ENCODE results near the gene MAZ. TPM values are rescaled to one million over a fixed set of nuclear protein-coding genes. Genes with fewer than 3 reads are reported as not detected.

MAZ gene
- total and polyA plus RNA-seq, 2 of the 13 experiments (the other 11 are each of a cell fraction or from before 2014, with no cell fraction given): 203 to 277 TPM

DNA sequence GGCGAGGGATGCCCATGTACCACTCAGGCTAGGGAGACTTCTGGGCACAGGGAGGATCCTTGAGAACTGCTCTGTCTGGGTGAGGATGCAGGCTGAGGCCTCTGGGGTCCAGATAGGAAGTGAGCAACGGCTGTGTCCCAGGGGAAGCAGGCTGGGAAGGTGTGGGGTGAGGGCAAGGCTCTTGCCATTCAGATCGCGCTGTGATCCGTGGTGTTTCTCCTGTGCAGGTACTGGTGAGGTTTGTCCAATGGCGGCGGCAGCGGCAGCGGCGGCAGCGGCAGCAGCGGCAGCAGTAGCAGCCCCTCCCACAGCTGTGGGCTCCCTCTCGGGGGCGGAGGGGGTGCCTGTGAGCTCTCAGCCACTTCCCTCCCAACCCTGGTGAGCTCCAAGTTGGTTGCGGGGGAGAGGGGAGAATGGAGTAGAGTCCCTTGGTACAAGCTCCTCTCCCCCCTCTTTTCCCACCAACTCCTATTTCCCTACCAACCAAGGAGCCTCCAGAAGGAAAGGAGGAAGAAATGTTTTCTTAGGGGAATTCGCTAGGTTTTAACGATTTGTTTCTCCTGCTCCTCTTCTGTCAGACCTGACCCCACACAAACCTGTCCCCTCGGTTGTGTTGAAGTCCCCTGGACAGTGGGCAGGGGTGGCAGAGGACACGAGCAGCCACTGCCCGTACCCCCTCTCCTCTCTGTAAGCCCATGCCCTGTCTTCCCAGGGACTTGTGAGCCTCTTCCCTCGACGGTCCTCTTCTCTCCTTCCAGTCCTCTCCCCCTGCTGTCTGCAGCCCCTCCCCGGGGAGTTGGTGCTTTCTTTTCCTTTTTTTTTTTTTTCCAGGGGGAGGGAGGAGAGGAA lies 3.7 kb downstream of the MAZ start (continued):
- TF ChIP-seq ARHGAP35 (CRISPR knock-in tag; IDR thresholded peaks at IDR 0.05; ENCODE audit: borderline replicate concordance) (0 out of 2 replicates have a peak, but pooled peaks have one; percentile 13), ZNF337 (CRISPR knock-in tag; IDR thresholded peaks at IDR 0.05; ENCODE audit: borderline replicate concordance, low read depth) (no peak), TMF1 (CRISPR knock-in tag; IDR thresholded peaks at IDR 0.05; ENCODE audit: low read depth) (no peak), JUN (CRISPR knock-in tag; IDR thresholded peaks at IDR 0.05) (no peak), NR2F2 (IDR thresholded peaks at IDR 0.05; ENCODE audit: borderline replicate concordance, low read depth) (no peak), AHR (CRISPR knock-in tag; IDR thresholded peaks at IDR 0.05) (no peak), ZNF552 (CRISPR knock-in tag; IDR thresholded peaks at IDR 0.05; ENCODE audit: borderline replicate concordance) (no peak), ZNF558 (CRISPR knock-in tag; IDR thresholded peaks at IDR 0.05; ENCODE audit: borderline replicate concordance) (no peak), ZKSCAN8 (CRISPR knock-in tag; IDR thresholded peaks at IDR 0.05; ENCODE audit: borderline replicate concordance) (no peak), RBFOX2 (IDR thresholded peaks at IDR 0.05; ENCODE audit: low read depth, low read length) (peak; percentile 79), PHF20 (CRISPR knock-in tag; IDR thresholded peaks at IDR 0.05) (no peak), ZNF496 (CRISPR knock-in tag; IDR thresholded peaks at IDR 0.05; ENCODE audit: insufficient replicate concordance) (no peak), MZF1 (CRISPR knock-in tag; IDR thresholded peaks at IDR 0.05; ENCODE audit: borderline replicate concordance) (no peak), ZNF367 (CRISPR knock-in tag; IDR thresholded peaks at IDR 0.05; ENCODE audit: borderline replicate concordance) (no peak), CREB1 (IDR thresholded peaks at IDR 0.05) (no peak), CREB1 (CRISPR knock-in tag; IDR thresholded peaks at IDR 0.05) (no peak), SRSF1 (optimal IDR thresholded peaks at IDR 0.05; ENCODE audit: low read depth, low read length) (peak; percentile 5), ZNF737 (CRISPR knock-in tag; IDR thresholded peaks at IDR 0.05; ENCODE audit: borderline replicate concordance) (no peak), POLR2A (IDR thresholded peaks at IDR 0.05; ENCODE audit: insufficient read depth in 1 of 2, low read depth in 2 of 2, low read length in 2 of 2) (0 out of 4 replicates have a peak, but pooled peaks of 1 of the 2 experiments have one; percentile 13), MXI1 (IDR thresholded peaks at IDR 0.05; ENCODE audit: borderline replicate concordance, low read depth, low read length) (no peak), ZNF615 (CRISPR knock-in tag; IDR thresholded peaks at IDR 0.05; ENCODE audit: borderline replicate concordance) (no peak), ZNF30 (CRISPR knock-in tag; IDR thresholded peaks at IDR 0.05) (no peak)
- TF ChIP-seq, protein P1, sequence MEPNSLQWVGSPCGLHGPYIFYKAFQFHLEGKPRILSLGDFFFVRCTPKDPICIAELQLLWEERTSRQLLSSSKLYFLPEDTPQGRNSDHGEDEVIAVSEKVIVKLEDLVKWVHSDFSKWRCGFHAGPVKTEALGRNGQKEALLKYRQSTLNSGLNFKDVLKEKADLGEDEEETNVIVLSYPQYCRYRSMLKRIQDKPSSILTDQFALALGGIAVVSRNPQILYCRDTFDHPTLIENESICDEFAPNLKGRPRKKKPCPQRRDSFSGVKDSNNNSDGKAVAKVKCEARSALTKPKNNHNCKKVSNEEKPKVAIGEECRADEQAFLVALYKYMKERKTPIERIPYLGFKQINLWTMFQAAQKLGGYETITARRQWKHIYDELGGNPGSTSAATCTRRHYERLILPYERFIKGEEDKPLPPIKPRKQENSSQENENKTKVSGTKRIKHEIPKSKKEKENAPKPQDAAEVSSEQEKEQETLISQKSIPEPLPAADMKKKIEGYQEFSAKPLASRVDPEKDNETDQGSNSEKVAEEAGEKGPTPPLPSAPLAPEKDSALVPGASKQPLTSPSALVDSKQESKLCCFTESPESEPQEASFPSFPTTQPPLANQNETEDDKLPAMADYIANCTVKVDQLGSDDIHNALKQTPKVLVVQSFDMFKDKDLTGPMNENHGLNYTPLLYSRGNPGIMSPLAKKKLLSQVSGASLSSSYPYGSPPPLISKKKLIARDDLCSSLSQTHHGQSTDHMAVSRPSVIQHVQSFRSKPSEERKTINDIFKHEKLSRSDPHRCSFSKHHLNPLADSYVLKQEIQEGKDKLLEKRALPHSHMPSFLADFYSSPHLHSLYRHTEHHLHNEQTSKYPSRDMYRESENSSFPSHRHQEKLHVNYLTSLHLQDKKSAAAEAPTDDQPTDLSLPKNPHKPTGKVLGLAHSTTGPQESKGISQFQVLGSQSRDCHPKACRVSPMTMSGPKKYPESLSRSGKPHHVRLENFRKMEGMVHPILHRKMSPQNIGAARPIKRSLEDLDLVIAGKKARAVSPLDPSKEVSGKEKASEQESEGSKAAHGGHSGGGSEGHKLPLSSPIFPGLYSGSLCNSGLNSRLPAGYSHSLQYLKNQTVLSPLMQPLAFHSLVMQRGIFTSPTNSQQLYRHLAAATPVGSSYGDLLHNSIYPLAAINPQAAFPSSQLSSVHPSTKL (CRISPR knock-in tag; IDR thresholded peaks at IDR 0.05): no peak
- TF ChIP-seq, protein P2, sequence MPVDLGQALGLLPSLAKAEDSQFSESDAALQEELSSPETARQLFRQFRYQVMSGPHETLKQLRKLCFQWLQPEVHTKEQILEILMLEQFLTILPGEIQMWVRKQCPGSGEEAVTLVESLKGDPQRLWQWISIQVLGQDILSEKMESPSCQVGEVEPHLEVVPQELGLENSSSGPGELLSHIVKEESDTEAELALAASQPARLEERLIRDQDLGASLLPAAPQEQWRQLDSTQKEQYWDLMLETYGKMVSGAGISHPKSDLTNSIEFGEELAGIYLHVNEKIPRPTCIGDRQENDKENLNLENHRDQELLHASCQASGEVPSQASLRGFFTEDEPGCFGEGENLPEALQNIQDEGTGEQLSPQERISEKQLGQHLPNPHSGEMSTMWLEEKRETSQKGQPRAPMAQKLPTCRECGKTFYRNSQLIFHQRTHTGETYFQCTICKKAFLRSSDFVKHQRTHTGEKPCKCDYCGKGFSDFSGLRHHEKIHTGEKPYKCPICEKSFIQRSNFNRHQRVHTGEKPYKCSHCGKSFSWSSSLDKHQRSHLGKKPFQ (CRISPR knock-in tag; IDR thresholded peaks at IDR 0.05; ENCODE audit: insufficient replicate concordance): no peak
- TF ChIP-seq, protein P3, sequence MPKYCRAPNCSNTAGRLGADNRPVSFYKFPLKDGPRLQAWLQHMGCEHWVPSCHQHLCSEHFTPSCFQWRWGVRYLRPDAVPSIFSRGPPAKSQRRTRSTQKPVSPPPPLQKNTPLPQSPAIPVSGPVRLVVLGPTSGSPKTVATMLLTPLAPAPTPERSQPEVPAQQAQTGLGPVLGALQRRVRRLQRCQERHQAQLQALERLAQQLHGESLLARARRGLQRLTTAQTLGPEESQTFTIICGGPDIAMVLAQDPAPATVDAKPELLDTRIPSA (CRISPR knock-in tag; IDR thresholded peaks at IDR 0.05; ENCODE audit: borderline replicate concordance): 0 out of 2 replicates have a peak, but pooled peaks have one; percentile 39

Data from HepG2 (cell line).